Smooth muscle cell (in vitro differentiated cells): Measurements from ENCODE around the gene DPM3. TPM values are rescaled to one million over a fixed set of nuclear protein-coding genes. Genes with fewer than 3 reads are reported as not detected.

ENCODE experiments used
- DNase-seq: peaks from one replicate; lab custom pipeline; 2025; ENCODE audit not compliant: unreplicated experiment; lab: John Stamatoyannopoulos, UW
- H2AFZ ChIP-seq: fragments of 200-600 bp; sonication (generic); 2 replicates; pipeline ENCODE4 v1.6.0; 2016; ENCODE audit warnings: antibody characterized with exemption, low read depth, mild to moderate bottlenecking
- H3F3A ChIP-seq: fragments of 200-600 bp; sonication (generic); 2 replicates; pipeline ENCODE4 v1.6.0; 2017; ENCODE audit warnings: antibody characterized with exemption, low read depth
- H3K27ac ChIP-seq: fragments of 200-600 bp; sonication (generic); 2 replicates; pipeline ENCODE4 v1.5.1; 2016; ENCODE audit warnings: low read depth, mild to moderate bottlenecking
- H3K27me3 ChIP-seq: fragments of 200-600 bp; sonication (generic); 2 replicates; pipeline ENCODE4 v1.6.1; 2016; ENCODE audit warnings: low read depth, mild to moderate bottlenecking
- H3K36me3 ChIP-seq: fragments of 200-600 bp; sonication (generic); 2 replicates; pipeline ENCODE4 v1.5.1; 2016; ENCODE audit warnings: low read depth
- H3K4me1 ChIP-seq: fragments of 200-600 bp; sonication (generic); 2 replicates; pipeline ENCODE4 v1.5.1; 2016; ENCODE audit warnings: low read depth
- H3K4me2 ChIP-seq: fragments of 200-600 bp; sonication (generic); 2 replicates; pipeline ENCODE4 v1.6.0; 2016; ENCODE audit warnings: mild to moderate bottlenecking
- H3K4me3 ChIP-seq: fragments of 200-600 bp; sonication (generic); 2 replicates; pipeline ENCODE4 v1.5.1; 2016; ENCODE audit warnings: mild to moderate bottlenecking
- H3K79me2 ChIP-seq: fragments of 200-600 bp; sonication (generic); 2 replicates; pipeline ENCODE4 v1.6.0; 2016; ENCODE audit warnings: low read depth, mild to moderate bottlenecking
- H3K9ac ChIP-seq: fragments of 200-600 bp; sonication (generic); 2 replicates; pipeline ENCODE4 v1.6.0; 2016; ENCODE audit warnings: low read depth
- H3K9me3 ChIP-seq: fragments of 200-600 bp; sonication (generic); replicated peaks from 2 replicates; pipeline ENCODE4 v1.5.1; 2016; ENCODE audit warnings: low read depth
- H4K20me1 ChIP-seq: fragments of 200-600 bp; sonication (generic); 2 replicates; pipeline ENCODE4 v1.6.0; 2016; ENCODE audit warnings: low read depth
- CTCF ChIP-seq: fragments of 200-600 bp; sonication (generic); IDR thresholded peaks from 2 replicates; pipeline ENCODE4 v1.5.1; 2017; ENCODE audit warnings: borderline replicate concordance, mild to moderate bottlenecking, antibody characterized with exemption; ENCODE audit not compliant: insufficient read depth, poor library complexity, severe bottlenecking
- WGBS: methylation state at CpG from one replicate; pipeline ENCODE4 v1.1.7; 2016; ENCODE audit warnings: low lambda C conversion rate; 5-methylcytosine and 5-hydroxymethylcytosine counted together
- polyA plus RNA-seq: library from polyadenylated mRNA; unstranded; fragments of >200 nt; fragmentation: Nextera tagmentation; extraction: Ambion mirVana; gene quantifications from 2 replicates; pipeline ENCODE4 v1.2.1, GENCODE V29; 2016
- total RNA-seq: library from RNA; depleted of rRNA; stranded (reverse); fragments of >200 nt; gene quantifications from 2 replicates; pipeline ENCODE4 v1.2.3, GENCODE V29; 2014

Gene DPM3
- total and polyA plus RNA-seq, 2 experiments from 2014 or later = 69.1 to 75.8 TPM

- peak overlapping the region; percentile 87 for H3K4me2 ChIP-seq
- no peaks in the 10 kb centered on the region for H4K20me1 ChIP-seq
- no peak overlapping the region for H2AFZ ChIP-seq
- peak overlapping the region; percentile 82 for H3K27ac ChIP-seq
- peak overlapping the region; percentile 91 for H3K9ac ChIP-seq
- peaks cover 16% of the 10 kb centered on the region for H3K79me2 ChIP-seq
- no peaks in the 10 kb centered on the region for H3K36me3 ChIP-seq
- 57% methylated on average over 8 of the region's 8 CpGs for WGBS
- H3K9me3 ChIP-seq = no peaks in the 10 kb centered on the region
- H3K4me3 ChIP-seq = peak overlapping the region; percentile 74
- H3F3A ChIP-seq = no peaks in the 10 kb centered on the region
- no peaks in the 10 kb centered on the region for H3K27me3 ChIP-seq
- H3K4me1 ChIP-seq = peaks cover 5% of the 10 kb centered on the region
- DNase-seq = no peak
- no peak for TF ChIP-seq CTCF
Measured at GRCh38 chr1:155171836-155172731, 31.8 kb upstream of the DPM3 start.

GRCh38 chr1:155170806-155171205 lies 30.5 kb upstream of the DPM3 start:
- H3K27ac ChIP-seq = no peak overlapping the region
- no peak overlapping the region for H3K9ac ChIP-seq
- WGBS = 95% methylated on average over 7 of the region's 7 CpGs

GRCh38 chr1:155170101-155170785 lies 29.9 kb upstream of the DPM3 start:
- 100% methylated on average over 1 of the region's 2 CpGs for whole genome bisulfite sequencing
- no peak for TF ChIP-seq CTCF
- H3F3A ChIP-seq = no peaks in the 10 kb centered on the region
- H3K4me3 ChIP-seq = no peak overlapping the region
- no peak overlapping the region for H3K27ac ChIP-seq
- no peak overlapping the region for H3K4me2 ChIP-seq
- no peaks in the 10 kb centered on the region for H4K20me1 ChIP-seq
- no peaks in the 10 kb centered on the region for H3K36me3 ChIP-seq
- H3K9me3 ChIP-seq = no peaks in the 10 kb centered on the region
- H2AFZ ChIP-seq = no peak overlapping the region
- DNase-seq = no peak
- H3K79me2 ChIP-seq = peaks cover 16% of the 10 kb centered on the region
- H3K27me3 ChIP-seq = no peaks in the 10 kb centered on the region
- peaks cover 13% of the 10 kb centered on the region for H3K4me1 ChIP-seq
- no peak overlapping the region for H3K9ac ChIP-seq

More at GRCh38 chr1:155170806-155171205, 30.5 kb upstream of the DPM3 start:
- no peaks in the 10 kb centered on the region for H3K36me3 ChIP-seq
- TF ChIP-seq CTCF = no peak
- H3K9me3 ChIP-seq = no peaks in the 10 kb centered on the region
- no peak overlapping the region for H3K4me2 ChIP-seq
- H2AFZ ChIP-seq = no peak overlapping the region
- no peaks in the 10 kb centered on the region for H3K27me3 ChIP-seq
- H3K4me1 ChIP-seq = peaks cover 11% of the 10 kb centered on the region
- no peaks in the 10 kb centered on the region for H3F3A ChIP-seq
- no peaks in the 10 kb centered on the region for H4K20me1 ChIP-seq
- peaks cover 16% of the 10 kb centered on the region for H3K79me2 ChIP-seq
- no peak for DNase-seq
- H3K4me3 ChIP-seq = no peak overlapping the region
